ENCODE results near the gene NCAPH2.
"Not testable (repeated sequence)": the region's sequence is repeated elsewhere in the genome, so short reads cannot be mapped to it uniquely, and the experiment has no call there.

The NCAPH2 gene

DNA sequence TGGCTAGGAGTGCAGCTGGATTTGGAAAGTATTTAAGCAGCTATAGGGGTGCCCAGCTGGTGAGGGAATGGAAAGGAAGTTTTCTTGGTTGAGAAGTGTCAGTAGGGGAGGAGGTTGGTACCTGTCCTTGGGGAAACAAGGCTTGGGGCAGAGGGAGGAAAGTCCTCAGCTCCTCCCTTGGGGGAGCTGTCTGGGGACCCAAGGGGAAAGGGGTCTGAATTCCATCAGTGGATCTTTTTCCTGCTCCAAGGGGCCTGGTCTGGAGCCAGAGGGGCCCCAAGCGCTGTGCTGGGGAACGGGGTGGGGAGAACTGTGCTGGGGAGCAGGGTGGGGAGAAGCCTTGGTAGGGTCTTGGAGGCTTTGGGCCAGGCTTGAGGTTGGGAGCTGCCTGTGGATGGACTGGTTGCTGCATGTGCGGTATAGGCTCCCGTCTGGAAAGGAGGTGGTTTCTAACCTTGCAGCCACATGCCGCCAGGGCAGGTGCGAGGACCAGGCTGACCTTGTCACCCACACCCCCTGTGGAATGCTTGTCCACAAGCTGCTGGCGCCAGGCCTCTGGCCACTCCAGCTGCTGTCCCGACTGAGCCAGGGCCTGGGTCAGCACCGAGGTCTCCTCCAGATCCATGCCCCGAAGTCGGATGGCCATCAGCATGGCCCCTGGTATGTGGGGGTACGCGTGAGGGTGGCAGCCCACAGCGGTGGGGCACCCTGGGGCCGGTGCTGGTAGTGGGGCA lies 20.8 kb downstream of the NCAPH2 start:
- no peak for FAIRE-seq
- DNase-seq (ENCODE audit: insufficient read length, low spot score): no peak

DNA sequence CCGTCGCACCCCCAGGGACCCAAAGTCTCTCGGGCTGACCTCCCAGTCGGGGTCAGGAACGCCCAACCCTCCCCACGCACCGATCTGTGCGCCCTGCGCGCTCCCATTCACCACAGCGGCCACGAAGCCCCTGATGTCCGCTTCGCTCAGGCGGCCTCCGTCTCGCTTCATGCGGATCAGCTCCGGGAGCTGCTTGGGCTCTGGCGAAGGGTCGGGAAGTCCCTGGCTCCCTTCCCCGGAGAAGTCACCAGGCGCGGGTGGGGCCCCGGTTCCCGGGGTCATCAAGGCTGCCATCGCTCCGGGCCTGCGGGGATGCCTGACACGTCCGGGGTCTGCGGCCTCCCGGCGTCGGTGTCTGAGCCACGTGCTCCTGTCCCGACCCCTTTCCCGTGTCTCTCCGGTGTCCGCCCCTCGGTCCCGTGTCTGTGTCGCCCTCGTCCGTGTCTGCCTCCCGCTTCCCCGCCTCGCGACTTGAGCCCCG lies 21.4 kb downstream of the NCAPH2 start:
- DNase-seq (ENCODE audit: insufficient read length, low spot score) (no peak), FAIRE-seq (no peak)

DNA sequence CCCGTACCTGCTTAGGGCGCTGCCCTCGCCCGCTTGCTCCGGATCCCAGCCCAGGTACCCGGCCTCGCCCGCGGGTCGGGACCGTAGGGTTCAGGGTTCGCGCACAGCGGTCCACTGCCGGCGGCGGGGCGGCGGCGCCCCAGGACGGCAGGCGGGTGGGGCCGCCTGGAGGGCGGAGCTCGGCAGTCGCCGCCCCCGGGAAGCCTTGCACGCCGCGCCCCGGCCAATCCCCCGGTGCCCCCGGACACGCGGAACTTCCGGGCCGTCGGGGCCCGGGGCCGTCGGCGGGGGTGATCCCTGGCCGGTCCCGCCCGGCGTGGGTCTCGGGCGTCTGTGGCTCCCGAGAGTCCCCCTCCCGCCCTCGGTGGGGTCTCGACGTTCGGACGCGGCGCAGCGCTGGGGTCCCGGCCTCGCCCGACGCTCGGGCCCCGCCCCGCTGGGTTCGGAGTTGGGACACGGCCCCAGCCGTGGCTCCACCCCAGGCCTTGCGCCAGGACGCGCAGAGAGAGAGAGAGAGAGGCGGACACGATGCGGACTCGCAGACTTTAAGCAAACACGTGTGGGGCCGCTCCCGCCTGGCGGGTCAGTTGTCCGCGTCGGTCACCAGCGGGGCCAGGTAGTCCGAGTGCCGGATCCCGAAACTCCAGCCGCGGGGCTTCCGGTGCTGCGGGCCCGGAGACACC lies 22.0 kb downstream of the NCAPH2 start, which contains the start of gene TYMP:
TSS of gene TYMP (minus strand) at position 116 of the 683 bp plus-strand sequence. CDS start 303 bp downstream, outside the sequence.
- no peak for DNase-seq (ENCODE audit: insufficient read length, low spot score)
- no peak for FAIRE-seq

DNA sequence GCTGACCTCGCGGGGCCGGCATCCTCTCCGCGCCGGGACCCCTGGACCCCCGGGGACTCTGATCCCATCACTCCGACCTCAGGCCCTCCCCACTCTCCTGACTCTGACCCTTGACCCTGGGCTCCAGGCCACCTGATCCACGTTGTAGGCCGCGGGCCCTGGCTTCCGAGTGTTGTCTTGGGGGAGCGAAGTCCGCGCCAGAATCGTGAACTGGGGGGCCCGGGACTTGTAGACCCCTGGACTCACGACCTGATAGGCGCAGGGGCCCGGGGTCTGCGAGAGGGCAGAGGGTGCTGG lies 22.5 kb downstream of the NCAPH2 start:
- DNase-seq (ENCODE audit: insufficient read length, low spot score) (no peak), FAIRE-seq (no peak)

DNA sequence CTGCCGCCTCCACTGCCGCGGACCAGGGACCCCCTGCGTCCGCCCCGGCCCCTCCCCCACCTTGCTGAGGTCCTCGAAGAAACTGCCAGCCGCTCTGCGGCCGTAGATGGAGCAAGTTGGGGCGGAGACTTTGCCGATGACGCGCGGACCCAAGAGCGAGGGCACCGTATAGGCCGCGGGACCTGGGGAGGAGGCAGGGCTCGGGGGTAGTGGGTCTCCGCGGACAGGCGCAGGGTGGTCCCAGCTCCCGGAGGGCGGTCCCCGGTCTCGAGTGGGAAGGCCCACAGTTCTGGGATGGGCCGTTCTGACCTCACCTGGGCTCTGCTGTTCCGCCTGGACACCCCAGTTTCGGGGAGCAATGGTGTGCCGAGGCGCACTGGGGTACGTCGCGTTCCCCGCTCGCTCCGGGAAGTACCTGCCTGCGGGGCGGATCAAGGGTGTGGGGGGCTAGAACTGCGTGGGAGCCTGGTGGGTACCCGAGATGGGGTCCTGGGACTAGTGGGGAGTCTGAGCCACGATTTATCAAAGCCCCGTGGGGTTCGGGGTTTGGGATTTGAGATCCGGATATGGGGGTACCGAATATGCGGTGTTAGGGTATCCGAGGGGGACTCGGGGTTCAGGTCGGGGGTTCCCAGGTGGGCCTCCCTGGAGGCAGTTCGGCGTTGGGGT lies 23.0 kb downstream of the NCAPH2 start:
- FAIRE-seq: no peak
- DNase-seq (ENCODE audit: insufficient read length, low spot score): no peak

DNA sequence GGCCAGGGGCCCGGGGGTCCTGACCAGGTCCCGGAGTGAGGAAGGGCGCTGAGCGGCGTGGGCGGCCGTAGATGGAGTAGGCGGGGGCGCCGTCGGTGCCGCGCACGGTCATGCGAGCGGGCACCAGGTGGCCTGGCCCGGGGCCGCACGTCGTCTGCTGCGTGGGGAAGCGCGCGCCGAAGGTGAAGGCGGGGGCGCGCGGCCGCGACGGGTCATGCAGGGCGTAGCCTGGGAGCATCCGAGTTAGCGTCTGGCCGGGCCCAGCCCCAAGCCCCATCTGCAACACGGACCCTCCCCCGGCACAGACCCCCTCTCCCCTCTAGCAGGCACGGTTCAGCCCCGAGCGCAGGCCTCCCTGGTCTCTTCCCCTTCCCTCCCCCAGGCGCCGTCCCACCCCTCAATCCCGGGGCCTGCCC lies 23.5 kb downstream of the NCAPH2 start:
- DNase-seq (ENCODE audit: insufficient read length, low spot score) (no peak), FAIRE-seq (no peak)

DNA sequence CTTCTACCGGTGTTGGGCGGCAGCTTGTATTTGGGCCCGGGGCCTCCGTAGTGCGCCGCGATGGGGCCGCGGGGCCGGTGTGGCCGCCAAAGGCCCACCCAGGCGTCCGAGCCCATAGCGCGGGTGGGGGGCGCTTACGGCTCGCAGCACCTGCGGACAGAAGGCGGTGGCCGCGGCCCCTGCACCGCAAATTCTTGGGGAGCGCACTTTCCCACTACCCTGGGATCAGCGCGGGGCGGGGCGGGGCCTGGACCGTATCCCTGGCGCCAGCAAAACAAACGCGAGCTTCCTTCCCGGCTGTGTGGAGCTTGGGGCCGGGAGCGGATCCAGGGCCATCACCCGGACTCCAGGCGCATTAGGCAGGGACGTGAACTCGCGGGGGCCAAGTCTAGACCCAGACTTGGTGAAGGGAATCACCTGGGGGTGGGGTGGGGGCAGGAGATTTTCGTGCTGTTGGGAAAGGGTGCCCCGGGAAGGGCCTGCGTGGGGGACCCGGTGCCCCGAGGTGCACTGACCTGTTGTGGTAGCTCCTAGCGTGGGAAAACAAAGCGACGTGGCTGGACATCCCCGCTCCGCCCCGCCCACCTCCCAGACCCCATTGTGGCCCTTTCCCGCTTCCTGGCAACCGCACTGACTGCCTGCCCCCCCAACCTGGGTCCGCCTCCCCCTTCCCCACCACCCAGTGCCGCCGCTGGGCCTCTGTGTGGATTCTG lies 24.1 kb downstream of the NCAPH2 start:
- FAIRE-seq: no peak

DNA sequence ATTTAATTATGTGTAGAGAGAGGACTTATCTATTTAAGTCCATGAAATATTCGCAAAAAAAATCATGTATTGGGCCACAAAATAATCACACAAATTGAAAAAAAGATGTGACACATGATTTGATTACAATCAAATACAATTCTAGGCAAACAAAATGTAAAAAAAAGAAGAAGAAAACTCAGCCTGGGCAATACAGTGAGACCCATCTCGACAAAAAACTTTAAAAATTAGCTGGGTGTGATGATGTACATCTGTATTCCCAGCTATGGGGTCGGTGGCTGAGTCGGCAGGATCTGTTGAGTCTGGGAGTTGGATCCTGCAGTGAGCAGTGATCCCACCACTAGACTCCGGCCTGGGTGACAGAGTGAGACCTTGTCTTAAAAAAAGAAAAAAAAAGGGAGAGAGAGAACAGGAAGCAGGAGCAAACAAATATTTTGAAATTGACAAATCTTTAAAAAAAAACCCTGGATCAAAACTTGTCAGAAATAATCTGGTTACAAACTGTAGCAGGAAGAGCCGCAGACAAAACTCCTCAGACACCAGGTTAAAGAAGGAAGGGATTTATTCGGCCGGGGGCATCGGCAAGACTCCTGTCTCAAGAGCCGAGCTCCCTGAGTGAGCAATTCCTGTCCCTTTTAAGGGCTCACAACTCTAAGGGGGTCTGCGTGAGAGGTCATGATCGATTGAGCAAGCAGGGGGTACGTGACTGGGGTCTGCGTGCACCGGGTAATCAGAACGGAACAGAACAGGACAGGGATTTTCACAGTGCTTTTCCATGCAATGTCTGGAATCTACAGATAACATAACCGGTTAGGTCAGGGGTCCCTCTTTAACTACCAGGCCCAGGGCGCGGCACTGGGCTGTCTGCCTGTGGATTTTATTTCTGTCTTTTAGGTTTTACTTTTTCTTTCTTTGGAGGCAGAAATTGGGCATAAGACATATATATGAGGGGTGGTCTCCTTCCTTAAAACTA lies 25.1 kb downstream of the NCAPH2 start:
- no peak for FAIRE-seq
- no peak for DNase-seq (ENCODE audit: insufficient read length, low spot score)

More for the DNA sequence above, 24.1 kb downstream of the NCAPH2 start:
- DNase-seq (ENCODE audit: insufficient read length, low spot score): no peak

DNA sequence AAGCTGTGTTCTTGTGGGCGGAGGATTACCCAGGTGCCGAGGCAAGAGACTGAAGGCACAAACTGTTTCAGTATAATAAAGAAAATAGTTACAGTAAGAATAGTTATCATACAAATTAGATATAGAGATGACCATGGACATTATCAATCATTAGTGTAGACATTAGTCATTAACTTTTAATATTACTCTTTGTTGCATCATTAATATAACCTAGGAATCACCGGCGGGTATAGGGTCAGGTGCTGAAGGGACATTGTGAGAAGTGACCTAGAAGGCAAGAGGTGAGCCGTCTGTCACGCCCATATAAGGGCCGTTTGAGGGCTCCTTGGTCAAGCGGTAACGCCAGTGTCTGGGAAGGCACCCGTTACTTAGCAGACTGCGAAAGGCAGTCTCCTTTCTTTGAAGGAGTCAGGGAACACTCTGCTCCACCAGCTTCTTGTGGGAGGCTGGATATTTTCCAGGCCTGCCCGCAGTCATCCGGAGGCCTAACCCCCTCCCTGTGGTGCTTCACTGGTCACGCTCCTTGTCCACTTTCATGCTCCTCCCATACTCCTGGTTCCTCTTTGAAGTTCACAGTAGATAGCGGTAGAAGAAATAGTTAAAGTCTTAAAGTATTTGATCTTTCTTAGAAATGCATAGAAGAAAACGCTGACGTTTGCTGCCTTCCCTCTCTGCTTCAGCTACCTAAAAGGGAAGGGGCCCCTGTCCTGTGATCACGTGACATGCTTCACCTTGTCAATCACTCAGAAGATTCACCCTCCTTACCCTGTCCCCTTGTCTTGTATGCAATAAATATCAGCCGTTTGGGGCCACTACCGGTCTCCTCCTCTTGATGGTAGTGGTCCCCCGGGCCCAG lies 26.1 kb downstream of the NCAPH2 start:
- not testable (repeated sequence) for FAIRE-seq; DNase-seq (ENCODE audit: insufficient read length, low spot score)

DNA sequence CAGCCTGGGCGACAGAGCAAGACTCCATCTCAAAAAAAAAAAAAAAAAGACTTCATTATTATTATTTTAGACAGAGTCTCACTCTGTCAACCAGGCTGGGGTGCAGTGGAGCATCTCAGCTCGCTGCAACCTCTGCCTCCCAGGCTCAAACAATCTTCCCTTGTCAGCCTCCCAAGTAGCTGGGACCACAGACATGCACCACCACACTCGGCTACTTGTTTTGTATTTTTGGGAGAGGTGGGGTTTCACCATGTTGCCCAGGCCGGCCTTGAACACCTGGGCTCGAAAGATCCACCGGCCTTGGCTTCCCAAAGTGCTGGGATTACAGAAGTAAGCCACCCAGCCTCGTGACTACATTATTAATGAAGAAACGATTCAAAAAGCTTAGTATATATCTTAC lies 27.1 kb downstream of the NCAPH2 start:
- DNase-seq (ENCODE audit: insufficient read length, low spot score): no peak
- no peak for FAIRE-seq

DNA sequence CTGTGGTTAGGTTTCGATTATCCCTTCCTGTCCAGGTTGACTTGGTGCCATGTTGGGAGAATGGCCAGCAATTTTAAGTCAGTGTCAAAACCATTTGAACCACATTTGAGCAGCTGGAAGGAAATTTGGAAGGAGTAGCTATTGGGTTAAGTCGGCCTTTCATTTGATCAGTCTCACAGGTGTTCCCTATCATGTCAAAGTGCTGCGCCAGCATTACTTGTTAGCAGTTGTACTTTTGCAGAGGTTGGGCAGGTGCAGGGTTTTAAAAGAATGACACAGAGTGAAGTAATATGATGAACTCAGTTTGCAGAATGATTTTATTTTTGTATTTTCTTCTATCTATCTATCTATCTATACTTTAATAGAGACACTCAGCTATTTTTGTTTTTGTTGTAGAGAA lies 28.2 kb downstream of the NCAPH2 start:
- FAIRE-seq: no peak
- no peak for DNase-seq (ENCODE audit: insufficient read length, low spot score)

DNA sequence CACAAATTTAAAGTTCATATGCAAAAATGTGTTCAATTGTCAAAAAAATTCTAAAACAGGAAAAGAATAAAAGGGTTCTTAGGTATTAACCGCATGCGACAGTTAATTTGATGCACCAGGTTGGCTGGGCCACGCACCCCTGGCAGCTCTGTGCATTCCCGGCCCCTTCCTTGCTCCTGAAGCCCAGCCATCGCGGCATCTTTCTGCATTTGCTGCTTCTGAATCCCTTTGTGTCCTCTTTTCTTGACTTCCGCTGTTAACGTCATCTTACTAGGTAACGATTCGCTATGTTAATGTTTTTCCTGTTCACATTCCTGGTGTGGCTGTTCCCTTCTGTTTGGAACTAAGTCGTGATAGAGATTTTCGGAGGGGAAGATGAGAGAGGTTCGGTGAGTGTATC lies 29.7 kb downstream of the NCAPH2 start:
- FAIRE-seq (no peak), DNase-seq (ENCODE audit: insufficient read length, low spot score) (no peak)

DNA sequence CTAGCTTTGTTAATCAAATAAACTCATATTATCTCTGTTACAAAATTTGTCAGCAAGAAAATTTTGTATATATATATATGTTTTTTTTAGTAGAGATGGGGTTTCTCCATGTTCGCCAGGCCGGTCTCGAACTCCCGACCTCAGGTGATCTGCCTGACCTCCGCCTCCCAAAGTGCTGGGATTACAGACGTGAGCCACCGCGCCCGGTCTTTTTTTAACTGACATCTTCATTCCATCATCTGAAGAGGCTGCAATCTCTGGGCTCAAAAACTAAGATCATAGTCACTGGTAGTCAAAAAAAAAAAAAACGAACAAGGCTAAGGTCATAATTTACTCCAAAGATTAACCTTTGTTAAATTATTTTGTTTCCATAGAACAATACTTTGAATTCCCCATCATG lies 32.4 kb downstream of the NCAPH2 start:
- FAIRE-seq: no peak
- no peak for DNase-seq (ENCODE audit: insufficient read length, low spot score)

DNA sequence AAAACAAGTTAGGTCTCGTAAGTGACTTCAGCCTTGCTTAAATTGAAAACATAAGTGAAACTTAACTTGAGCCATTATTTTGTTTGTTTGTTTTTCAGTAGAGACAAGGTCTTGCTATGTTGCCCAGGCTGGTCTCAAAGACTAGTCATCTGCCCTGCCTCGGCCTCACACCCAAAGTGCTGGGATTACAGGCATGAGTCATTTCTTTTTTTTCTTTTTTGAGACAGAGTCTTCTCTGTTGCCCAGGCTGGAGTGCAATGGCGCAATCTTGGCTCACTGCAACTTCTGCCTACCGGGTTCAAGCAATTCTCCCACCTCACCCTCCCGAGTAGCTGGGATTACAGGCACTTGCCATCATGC lies 33.6 kb downstream of the NCAPH2 start:
- not testable (repeated sequence) for FAIRE-seq

DNA sequence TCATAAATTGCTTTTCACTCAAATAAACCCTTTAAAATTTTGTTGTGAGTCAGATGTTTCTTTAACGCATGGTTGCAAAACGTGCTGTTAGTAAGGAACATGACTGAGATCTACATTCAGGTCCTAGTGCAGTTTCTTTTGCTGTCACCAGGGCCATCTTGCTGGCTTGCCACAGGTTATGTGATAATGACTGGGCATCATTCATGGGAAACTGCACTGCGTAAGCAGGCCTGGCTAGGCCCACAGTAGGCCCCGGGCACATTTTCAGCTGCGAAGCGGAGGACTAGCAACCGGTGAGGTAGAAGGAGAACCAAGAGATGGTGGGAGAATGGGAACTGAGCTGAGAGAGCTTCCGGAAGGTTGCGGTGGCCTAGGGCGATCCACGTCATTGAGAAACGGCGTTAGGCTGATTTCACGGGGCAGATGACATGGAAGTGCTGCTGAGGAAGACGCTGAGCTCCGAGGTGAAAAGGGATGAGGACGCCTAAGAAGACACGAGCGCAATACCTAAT lies 34.4 kb downstream of the NCAPH2 start:
- DNase-seq (ENCODE audit: insufficient read length, low spot score) (no peak), FAIRE-seq (no peak)

More for the DNA sequence above, 33.6 kb downstream of the NCAPH2 start:
- DNase-seq (ENCODE audit: insufficient read length, low spot score): not testable (repeated sequence)

DNA sequence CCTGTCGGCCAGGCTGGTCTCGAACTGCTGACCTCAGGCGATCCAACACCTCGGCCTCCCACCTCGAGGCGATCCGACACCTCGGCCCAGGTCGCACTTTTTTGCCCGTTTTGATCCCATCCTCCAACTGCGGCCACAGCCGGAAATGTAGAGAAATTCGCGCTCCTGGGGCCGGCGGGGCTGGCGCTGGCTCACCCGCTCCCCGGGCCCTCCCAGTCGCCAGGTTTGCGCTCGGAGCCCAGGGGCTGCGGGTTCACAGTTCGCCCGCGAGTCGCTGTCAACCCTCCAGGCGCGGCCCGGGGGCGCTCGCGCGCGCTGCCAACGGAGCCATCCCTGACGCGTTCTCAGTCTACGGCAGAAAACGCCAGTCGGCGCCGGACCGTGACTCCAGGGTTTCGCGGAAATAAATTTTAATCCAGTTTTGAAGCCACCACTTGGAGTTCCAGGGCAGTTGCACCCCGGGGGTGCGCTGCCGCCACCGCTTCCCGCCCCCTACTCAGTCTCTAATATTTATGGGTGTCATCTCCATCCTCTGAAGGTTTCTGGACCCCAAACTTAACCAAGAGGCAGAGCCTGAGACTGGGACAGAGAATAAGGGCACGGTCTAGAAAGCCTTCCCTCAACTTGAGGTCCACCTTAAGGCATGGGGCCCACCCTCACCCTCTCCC lies 36.2 kb downstream of the NCAPH2 start:
- FAIRE-seq: no peak
- no peak for DNase-seq (ENCODE audit: insufficient read length, low spot score)

DNA sequence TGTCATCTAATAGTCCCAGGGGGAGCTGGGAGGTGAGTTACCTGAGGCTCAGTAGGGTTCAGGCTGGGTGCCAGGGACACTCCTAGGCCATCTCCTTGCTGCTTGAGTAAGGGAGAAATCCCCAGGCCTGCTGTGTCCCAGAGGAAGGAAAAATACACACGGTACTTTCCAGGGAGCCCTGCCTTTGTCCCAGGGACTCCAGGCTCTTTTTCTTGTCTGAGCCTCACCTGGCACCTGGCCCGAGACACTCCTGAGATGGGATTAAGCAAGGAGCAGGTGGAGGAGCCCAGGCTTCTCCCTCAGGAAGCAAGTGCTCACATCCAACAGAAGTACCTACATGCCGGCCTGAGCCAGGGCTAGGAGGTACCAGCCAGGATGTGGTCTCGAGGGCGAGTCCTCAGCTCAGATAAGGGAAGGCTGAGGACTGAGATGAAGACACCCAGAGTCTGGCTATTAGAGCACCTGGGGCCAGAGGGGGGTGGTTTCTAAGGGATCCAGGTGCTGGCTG lies 36.8 kb downstream of the NCAPH2 start:
- FAIRE-seq: no peak
- no peak for DNase-seq (ENCODE audit: insufficient read length, low spot score)

Data from HTR-8/SVneo (cell line).